GM19099 (cell line): ENCODE results near the gene SHANK1.

Experiments used
- POLR2A ChIP-seq: IDR thresholded peaks from 3 replicates; pipeline ENCODE4 v1.6.1; 2011; ENCODE audit warnings: low read depth; ENCODE audit not compliant: insufficient read length; ENCODE audit errors: extremely low read depth

The SHANK1 gene

DNA sequence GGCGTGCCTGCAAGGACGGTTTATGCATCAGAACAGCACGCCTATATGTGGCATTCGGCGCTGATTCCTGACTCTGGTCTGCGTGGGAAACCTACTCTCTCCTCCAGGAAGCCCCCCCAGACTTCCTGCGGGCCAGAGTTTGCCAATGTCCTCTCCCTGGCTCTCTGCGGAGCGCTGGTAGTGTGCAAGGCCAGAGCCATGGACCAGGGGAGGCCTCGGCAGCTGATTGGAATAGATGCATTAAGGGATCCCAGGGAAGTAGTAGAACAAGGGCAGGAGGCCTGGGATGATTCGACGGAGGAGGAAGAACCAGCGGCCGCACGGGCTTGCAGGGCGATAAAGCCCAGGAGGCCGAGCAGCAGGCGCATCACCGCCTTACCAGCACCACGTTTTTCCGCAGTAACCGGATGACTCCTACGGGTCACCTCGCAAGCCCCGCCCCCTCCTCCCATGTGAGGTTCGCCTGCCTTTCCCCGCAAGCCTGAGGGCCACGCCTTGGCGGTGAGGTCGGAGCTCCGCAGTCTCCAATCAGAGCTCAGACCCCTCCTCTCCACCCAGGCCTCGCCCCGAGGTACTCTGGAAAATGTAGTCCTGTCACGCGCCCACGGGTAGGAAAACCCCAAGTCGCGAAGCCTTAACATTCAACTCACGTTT is 8.6 kb upstream of the SHANK1 start:
- no peak for TF ChIP-seq POLR2A

DNA sequence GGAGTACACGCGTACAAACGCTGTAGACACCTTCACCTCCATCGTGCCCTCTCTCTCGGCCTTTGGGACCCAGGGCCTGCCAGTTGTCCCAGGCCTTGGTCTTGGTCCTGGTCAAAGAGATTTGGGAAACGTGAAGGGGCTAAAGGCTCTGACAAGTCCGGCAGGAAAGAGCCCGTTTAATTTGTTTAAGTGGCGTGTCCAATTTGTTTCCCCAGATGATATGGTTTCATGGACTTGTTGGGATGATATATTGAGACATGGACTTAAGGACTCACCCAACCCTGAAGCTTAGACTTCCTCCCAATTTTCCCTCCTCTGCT is 6.3 kb upstream of the SHANK1 start:
- no peak for TF ChIP-seq POLR2A

- TF ChIP-seq POLR2A: no peak
Measured at GRCh38 chr19:50725218-50725910, 5.8 kb upstream of the SHANK1 start.

DNA sequence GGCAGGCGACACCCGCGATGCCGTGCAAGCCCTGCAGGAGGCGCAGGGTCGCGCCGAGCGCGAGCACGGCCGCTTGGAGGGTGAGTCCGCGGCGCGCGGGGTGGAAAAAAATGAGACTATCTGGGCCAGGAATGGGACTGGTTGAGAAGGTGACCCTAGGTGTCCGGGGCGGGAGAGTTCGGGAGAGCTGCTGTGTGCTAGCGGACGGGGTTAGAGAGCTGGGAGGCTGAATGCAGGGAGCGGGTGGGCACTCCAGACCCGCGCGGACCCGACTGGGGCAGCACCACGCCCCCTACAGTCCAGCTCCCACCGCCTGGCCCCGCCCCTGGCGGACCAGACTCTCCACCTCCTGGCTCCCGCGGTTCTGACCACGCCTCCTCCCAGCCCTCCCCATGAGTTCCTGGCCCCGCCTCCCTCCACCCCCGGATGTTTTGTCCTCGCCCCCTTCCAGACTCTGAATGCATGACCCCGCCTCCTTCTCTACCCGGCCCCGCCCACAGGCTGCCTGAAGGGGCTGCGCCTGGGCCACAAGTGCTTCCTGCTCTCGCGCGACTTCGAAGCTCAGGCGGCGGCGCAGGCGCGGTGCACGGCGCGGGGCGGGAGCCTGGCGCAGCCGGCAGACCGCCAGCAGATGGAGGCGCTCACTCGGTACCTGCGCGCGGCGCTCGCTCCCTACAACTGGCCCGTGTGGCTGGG is 5.1 kb upstream of the SHANK1 start:
- peak; percentile 72 for TF ChIP-seq POLR2A

- no peak for TF ChIP-seq POLR2A
Measured at GRCh38 chr19:50723735-50724521, 4.3 kb upstream of the SHANK1 start.

GRCh38 chr19:50723069-50723468 is 3.5 kb upstream of the SHANK1 start, which contains the start of gene CLEC11A:
Gene CLEC11A, plus strand, starts transcription at chr19:50723364. Its CDS starts 162 bp downstream, at chr19:50723526.
- no peak for TF ChIP-seq POLR2A

GRCh38 chr19:50722201-50723013 is 2.8 kb upstream of the SHANK1 start:
- no peak for TF ChIP-seq POLR2A

DNA sequence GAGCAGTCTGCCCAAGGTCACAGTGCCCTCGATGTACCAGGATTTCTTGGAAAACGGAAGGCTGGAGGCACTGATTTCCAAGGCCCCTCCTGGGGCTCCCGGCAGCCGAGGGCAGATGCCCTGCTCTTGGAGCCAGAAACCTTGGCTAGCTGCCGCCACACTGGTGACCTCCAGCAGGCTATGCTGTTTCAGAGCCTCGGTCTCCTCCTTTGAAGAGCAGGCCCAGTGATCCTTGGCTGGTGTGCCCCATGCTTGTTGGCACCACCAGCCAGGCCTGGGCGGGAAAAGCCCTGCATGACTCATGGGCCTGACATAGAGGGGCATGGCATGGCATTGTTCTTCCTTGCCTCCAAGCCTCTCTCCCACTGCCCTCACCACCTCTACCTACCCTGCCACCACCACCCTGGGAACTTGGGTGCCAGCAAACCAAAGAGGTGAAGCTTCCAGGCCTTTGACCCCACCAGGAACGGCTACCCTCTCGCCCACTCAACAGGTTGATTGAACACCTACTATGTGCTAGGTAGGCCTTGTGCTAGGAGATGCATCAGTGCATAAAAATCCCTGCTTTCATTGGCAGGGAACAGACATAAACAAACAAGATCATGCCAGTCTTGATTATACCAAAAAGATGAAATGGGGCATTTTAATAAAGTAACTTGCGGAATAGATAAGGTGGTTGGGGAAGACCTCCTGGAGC is 2.0 kb upstream of the SHANK1 start:
- TF ChIP-seq POLR2A: no peak

GRCh38 chr19:50720921-50721381 is 1.3 kb upstream of the SHANK1 start:
- TF ChIP-seq POLR2A: no peak

GRCh38 chr19:50720181-50720920 is 749 bp upstream of the SHANK1 start:
- TF ChIP-seq POLR2A: no peak

DNA sequence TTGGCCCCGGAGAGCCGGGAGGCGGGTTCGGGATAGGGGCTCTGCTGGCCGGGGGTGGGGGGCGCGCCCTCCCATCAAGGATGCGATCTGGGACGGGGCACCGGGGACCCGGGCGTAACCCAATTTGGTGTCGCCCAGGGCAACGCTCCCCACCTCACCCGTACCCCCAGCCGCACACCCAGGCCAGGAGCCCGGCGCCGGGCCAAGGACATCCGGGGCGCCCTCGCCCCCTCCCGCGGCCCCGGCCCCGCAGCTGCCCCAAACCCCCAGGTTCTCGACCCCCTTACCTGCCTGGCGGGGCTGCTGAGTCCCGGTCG is 525 bp downstream of the SHANK1 start:
- TF ChIP-seq POLR2A: no peak

GRCh38 chr19:50718255-50719118 is 1.1 kb downstream of the SHANK1 start:
- TF ChIP-seq POLR2A: no peak
